Lower leg skin (tissue), 4 donors: ENCODE measurements around the gene AFF1. TPM values are rescaled to one million over a fixed set of nuclear protein-coding genes. Genes with fewer than 3 reads are reported as not detected.

Experiments used
- DNase-seq, 2 donors: peaks; one replicate each; pipeline ENCODE4 v3.0.0-alpha.2; 2019; ENCODE audit warnings: low spot score in 2 of 2
- H3K4me3 ChIP-seq: fragments of 200-600 bp; sonication (generic); 2 replicates; pipeline ENCODE4 v1.5.1; 2017; ENCODE audit warnings: mild to moderate bottlenecking, low read depth; ENCODE audit not compliant: poor library complexity, severe bottlenecking
- CTCF ChIP-seq, 3 donors: fragments of 450-650 bp; IDR thresholded peaks; one replicate each; pipeline ENCODE4 v1.5.1; 2016; ENCODE audit warnings: antibody characterized with exemption in 3 of 3, mild to moderate bottlenecking in 3 of 3, moderate library complexity in 2 of 3
- POLR2A ChIP-seq, 2 donors: fragments of 450-650 bp; IDR thresholded peaks; one replicate each; pipeline ENCODE4 v1.6.1; 2016 to 2017; ENCODE audit warnings: antibody characterized with exemption in 2 of 2, mild to moderate bottlenecking in 1 of 2, moderate library complexity in 1 of 2
- WGBS, 2 donors: methylation state at CpG; one replicate each; pipeline ENCODE4 v1.1.5; 2018; 5-methylcytosine and 5-hydroxymethylcytosine counted together
- intact Hi-C: fragments of 100-400 bp; cut with DNase I; formaldehyde crosslinking; loops from one replicate; pipeline ENCODE4 v1.15.0; 2023; ENCODE audit warnings: low total_unique reads
- total RNA-seq, 4 donors: library from RNA; depleted of rRNA; stranded (reverse); fragments of >200 nt; gene quantifications; one replicate each; pipeline ENCODE4 v1.1.0, GENCODE V29; 2016

AFF1 gene
- total RNA-seq, 4 donors from 2014 or later: 58.1 to 107 (median 71.2) TPM

- intact Hi-C loops: no loop called here
- DNase-seq: no peak
Observed at GRCh38 chr4:87103691-87104187, 168.9 kb downstream of the AFF1 start.

GRCh38 chr4:87105101-87105845 lies 170.5 kb downstream of the AFF1 start:
- no peak for DNase-seq
- no peak overlapping the region for H3K4me3 ChIP-seq
- intact Hi-C loops: no loop called here
- TF ChIP-seq CTCF (IDR thresholded peaks at IDR 0.05) (no peak), POLR2A (IDR thresholded peaks at IDR 0.05) (no peak)
- 84 to 91% methylated on average over 5 of the region's 5 CpGs for WGBS, 2 donors

More at GRCh38 chr4:87103691-87104187, 168.9 kb downstream of the AFF1 start:
- H3K4me3 ChIP-seq: no peak overlapping the region
- 39 to 45% methylated on average over 2 of the region's 2 CpGs for WGBS, 2 donors
- TF ChIP-seq CTCF (IDR thresholded peaks at IDR 0.05) (no peak), POLR2A (IDR thresholded peaks at IDR 0.05) (no peak)

- TF ChIP-seq CTCF (IDR thresholded peaks at IDR 0.05): no peak
- no peak for TF ChIP-seq POLR2A (IDR thresholded peaks at IDR 0.05)
- H3K4me3 ChIP-seq: no peak overlapping the region
- DNase-seq: no peak
- 42 to 52% methylated on average over 5 of the region's 5 CpGs for WGBS, 2 donors
- intact Hi-C loops: no loop called here
Observed at GRCh38 chr4:87108142-87108546, 173.3 kb downstream of the AFF1 start.

- intact Hi-C loops: no loop called here
- no peak for TF ChIP-seq CTCF (IDR thresholded peaks at IDR 0.05)
- no peak overlapping the region for H3K4me3 ChIP-seq
- no peak for DNase-seq
- 70 to 74% methylated on average over 3 of the region's 3 CpGs for WGBS, 2 donors
Observed at GRCh38 chr4:87109121-87109520, 174.3 kb downstream of the AFF1 start.

GRCh38 chr4:87109945-87110344 lies 175.1 kb downstream of the AFF1 start:
- 98 to 100% methylated on average over 1 of the region's 1 CpG for WGBS, 2 donors
- intact Hi-C loops: no loop called here
- TF ChIP-seq CTCF (IDR thresholded peaks at IDR 0.05) (no peak), POLR2A (IDR thresholded peaks at IDR 0.05) (no peak)
- no peak for DNase-seq
- no peak overlapping the region for H3K4me3 ChIP-seq

GRCh38 chr4:87112063-87112462 lies 177.3 kb downstream of the AFF1 start:
- intact Hi-C loops: no loop called here
- 89 to 98% methylated on average over 4 of the region's 4 CpGs for WGBS, 2 donors
- DNase-seq: no peak
- H3K4me3 ChIP-seq: no peak overlapping the region
- TF ChIP-seq CTCF (IDR thresholded peaks at IDR 0.05) (no peak), POLR2A (IDR thresholded peaks at IDR 0.05) (no peak)
